SH-SY5Y (cell line): Measurements from ENCODE around the gene RACK1.

Experiments
- GATA2 ChIP-seq: IDR thresholded peaks from 2 replicates; pipeline ENCODE4 v1.6.1; 2011; ENCODE audit warnings: mild to moderate bottlenecking, low read depth, low read length
- GATA3 ChIP-seq: IDR thresholded peaks from 2 replicates; pipeline ENCODE4 v1.6.1; 2011; ENCODE audit warnings: low read depth, mild to moderate bottlenecking, low read length, moderate library complexity

DNA sequence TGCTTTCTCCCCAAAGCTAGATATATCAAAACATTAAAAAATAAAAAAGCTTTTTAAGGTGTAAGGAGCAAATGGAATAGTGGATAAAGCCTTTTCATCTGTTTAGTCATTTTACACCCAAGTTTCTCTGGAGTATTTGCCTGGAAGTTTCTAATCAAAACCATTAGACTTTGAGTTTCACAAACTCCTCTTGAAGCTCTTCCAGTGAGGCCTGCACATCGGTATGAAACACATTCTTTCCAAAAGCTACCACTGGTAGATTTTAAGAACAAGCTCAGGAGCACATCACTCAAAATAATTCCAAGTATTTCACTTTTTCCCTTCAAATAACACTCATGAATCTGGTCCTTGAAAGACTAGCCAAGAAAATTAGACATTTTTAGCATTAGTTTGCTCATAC, 11.6 kb upstream of the RACK1 start:
- TF ChIP-seq GATA2: no peak
- TF ChIP-seq GATA3: no peak
